Spinal cord (tissue), 10 donors: ENCODE data around the gene RGS16. TPM values are rescaled to one million over a fixed set of nuclear protein-coding genes. Genes with fewer than 3 reads are reported as not detected.

Source experiments
- DNase-seq, 6 donors: peaks; one replicate each; pipeline versions ENCODE4 v3.0.0 to v3.0.0-alpha.2; 2013 to 2015; ENCODE audit warnings: low spot score in 6 of 6, low read depth in 4 of 6
- H3K27ac ChIP-seq: one replicate; pipeline ENCODE4 v1.5.1; 2013; ENCODE audit warnings: low read depth, low read length, control low read depth
- H3K27me3 ChIP-seq: one replicate; pipeline ENCODE4 v1.6.1; 2013; ENCODE audit warnings: low read length; ENCODE audit not compliant: control insufficient read depth, insufficient read depth
- H3K36me3 ChIP-seq: one replicate; pipeline ENCODE4 v1.6.1; 2013; ENCODE audit warnings: low read length; ENCODE audit not compliant: control insufficient read depth, insufficient read depth
- H3K4me1 ChIP-seq: one replicate; pipeline ENCODE4 v1.6.1; 2013; ENCODE audit warnings: low read length; ENCODE audit not compliant: control insufficient read depth, insufficient read depth
- H3K4me3 ChIP-seq: one replicate; pipeline ENCODE4 v1.5.1; 2013; ENCODE audit warnings: low read depth, low read length, control low read depth
- H3K9me3 ChIP-seq: one replicate; pipeline ENCODE4 v1.6.1; 2013; ENCODE audit warnings: low read length; ENCODE audit not compliant: control insufficient read depth, insufficient read depth
- WGBS: methylation state at CpG from one replicate; pipeline ENCODE4 v1.1.5; 2013; ENCODE audit warnings: missing lambda C conversion rate; ENCODE audit not compliant: insufficient coverage; 5-methylcytosine and 5-hydroxymethylcytosine counted together
- polyA plus RNA-seq, 2 donors: library from polyadenylated mRNA; unstranded; fragments of 120-200 nt; gene quantifications; one replicate each; pipeline ENCODE4 v1.2.1, GENCODE V29; 2013; ENCODE audit not compliant: insufficient read length in 2 of 2
- total RNA-seq, 2 donors: library from RNA; depleted of rRNA in 1 of 2; stranded (reverse); fragments of 120-200 nt in 1 of 2; fragments of >200 nt in 1 of 2; gene quantifications; one replicate each; pipeline versions ENCODE4 v1.2.3 to v1.2.4, GENCODE V29; 2013 to 2014
- donor health status: healthy.

The RGS16 gene
- total and polyA plus RNA-seq, 4 donors: 7.4 to 18.5 (median 14.0) TPM

- 57% methylated on average over 3 of the region's 8 CpGs for WGBS
- peaks cover 34% of the 10 kb centered on the region for H3K4me1 ChIP-seq
- H3K4me3 ChIP-seq: no peak overlapping the region
- H3K36me3 ChIP-seq: no peaks in the 10 kb centered on the region
- H3K9me3 ChIP-seq: no peaks in the 10 kb centered on the region
- H3K27me3 ChIP-seq: no peaks in the 10 kb centered on the region
- no peak overlapping the region for H3K27ac ChIP-seq
- DNase-seq: peak in 1 of 6 donors; percentile 61
These were observed 7.6 kb upstream of the RGS16 start for GRCh38 chr1:182611787-182612186.

DNA sequence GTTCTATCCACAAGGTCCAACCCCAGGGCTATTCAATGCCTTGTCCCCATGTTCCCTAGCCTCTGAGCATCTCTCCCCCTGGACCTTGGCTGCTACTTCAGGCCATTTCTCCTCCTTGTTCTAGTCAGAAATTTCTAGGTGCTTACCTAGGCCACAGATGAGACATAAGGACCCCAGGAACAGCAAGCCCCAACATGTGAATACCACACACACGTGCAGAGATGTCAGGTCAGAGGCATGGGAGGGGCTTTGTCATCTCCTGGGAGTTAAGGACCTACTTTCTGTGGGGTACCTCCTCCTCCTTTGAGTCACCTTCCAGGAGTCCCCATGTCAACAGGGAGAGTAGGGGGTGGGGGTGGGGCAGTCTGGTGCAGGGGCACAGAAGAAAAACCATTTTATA, 7.1 kb upstream of the RGS16 start:
- no peak overlapping the region for H3K4me3 ChIP-seq
- peaks cover 35% of the 10 kb centered on the region for H3K4me1 ChIP-seq
- H3K36me3 ChIP-seq: no peaks in the 10 kb centered on the region
- H3K27ac ChIP-seq: no peak overlapping the region
- no peaks in the 10 kb centered on the region for H3K27me3 ChIP-seq
- WGBS: no CpG with 5 or more reads among the region's 1 CpG
- no peak for DNase-seq
- H3K9me3 ChIP-seq: no peaks in the 10 kb centered on the region

- peaks cover 30% of the 10 kb centered on the region for H3K4me1 ChIP-seq
- WGBS: 45% methylated on average over 4 of the region's 6 CpGs
These were observed 6.5 kb upstream of the RGS16 start for GRCh38 chr1:182610606-182611194.

DNA sequence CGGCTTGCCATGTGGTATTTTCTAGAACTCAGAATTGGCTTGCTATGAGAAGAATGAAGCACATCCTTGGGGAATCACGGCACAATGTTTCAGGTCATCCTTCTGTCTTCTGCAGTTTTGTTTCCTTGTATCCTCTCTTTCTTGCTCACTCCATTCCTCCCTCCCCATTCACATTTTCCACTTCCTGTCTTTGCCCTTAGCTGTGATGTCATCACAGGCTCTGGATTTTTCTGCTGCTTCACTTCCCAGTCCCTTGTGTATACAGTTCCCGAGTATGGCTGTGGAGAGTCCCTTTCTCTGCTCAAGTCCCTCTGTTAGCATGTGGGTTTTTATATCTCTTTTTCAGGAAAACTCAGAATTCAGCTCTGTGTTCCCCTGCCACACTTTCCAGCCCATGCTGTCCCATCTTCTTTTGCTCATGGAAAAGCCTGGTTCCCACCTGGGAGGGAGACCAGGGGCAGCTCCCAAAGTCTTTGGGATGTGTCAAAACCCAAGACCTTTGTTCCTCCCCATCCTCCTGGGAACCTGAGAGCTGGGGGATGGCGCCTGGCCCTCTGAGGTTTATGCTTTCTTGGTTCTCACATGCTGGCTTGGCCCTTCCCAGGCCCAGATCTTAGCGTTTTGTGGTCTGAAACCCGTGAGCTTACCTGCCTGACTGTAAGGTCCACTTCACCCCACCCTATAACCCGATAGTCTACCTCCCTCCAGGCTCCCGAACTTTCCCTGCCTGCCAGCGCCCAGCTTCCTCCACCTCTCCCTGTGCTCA, 4.8 kb upstream of the RGS16 start:
- 93% methylated on average over 8 of the region's 9 CpGs for WGBS
- no peak for DNase-seq
- H3K4me1 ChIP-seq: peaks cover 20% of the 10 kb centered on the region

More at GRCh38 chr1:182610606-182611194, 6.5 kb upstream of the RGS16 start:
- no peaks in the 10 kb centered on the region for H3K27me3 ChIP-seq
- no peak overlapping the region for H3K27ac ChIP-seq
- peak in 2 of 6 donors; percentile 64 to 67 for DNase-seq
- H3K4me3 ChIP-seq: no peak overlapping the region
- H3K9me3 ChIP-seq: no peaks in the 10 kb centered on the region
- H3K36me3 ChIP-seq: no peaks in the 10 kb centered on the region

DNA sequence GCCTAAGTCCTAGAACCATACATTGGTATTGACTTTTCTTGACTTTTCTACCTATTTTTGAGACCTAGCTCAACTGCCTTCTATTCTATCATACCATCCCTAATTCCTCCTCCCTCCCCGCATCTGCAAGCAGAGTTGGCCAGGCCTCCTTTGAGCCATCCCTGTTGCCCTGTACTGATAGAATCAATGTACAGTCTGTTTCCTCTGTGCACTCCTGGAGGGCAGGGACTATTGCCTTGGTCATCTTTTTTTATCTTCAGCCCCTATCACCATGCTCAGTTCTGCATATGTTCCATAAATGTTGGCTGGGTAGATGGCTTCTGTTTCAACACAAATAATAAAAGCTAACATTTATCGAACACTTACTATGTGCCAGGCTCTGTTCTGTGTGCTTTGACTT, 4.0 kb upstream of the RGS16 start:
- no peak overlapping the region for H3K4me3 ChIP-seq
- H3K4me1 ChIP-seq: peaks cover 24% of the 10 kb centered on the region
- no peak overlapping the region for H3K27ac ChIP-seq
- no CpG with 5 or more reads among the region's 2 CpGs for WGBS
- H3K36me3 ChIP-seq: no peaks in the 10 kb centered on the region
- H3K9me3 ChIP-seq: no peaks in the 10 kb centered on the region
- no peaks in the 10 kb centered on the region for H3K27me3 ChIP-seq
- no peak for DNase-seq

More for the DNA sequence above, 4.8 kb upstream of the RGS16 start:
- H3K4me3 ChIP-seq: no peak overlapping the region
- H3K36me3 ChIP-seq: no peaks in the 10 kb centered on the region
- no peaks in the 10 kb centered on the region for H3K27me3 ChIP-seq
- no peaks in the 10 kb centered on the region for H3K9me3 ChIP-seq
- H3K27ac ChIP-seq: no peak overlapping the region

DNA sequence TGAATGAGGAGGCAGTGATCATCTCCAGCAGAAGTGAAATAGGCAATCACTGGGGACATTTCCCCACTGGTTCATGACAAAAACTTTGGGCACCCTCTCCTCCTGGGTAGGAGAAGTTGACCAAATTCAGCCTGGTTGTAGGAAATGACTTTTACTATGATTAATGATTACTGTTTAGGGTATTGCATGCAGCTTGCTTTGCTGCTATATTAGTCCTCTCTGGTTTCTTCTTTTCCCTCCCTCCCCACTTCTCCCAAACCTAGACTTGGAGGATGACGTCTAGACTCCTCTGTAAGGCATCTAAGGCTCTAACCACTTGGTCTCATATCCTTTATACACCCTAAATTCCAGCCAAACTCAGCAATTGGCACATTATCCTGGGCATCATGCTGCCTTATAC, 3.4 kb upstream of the RGS16 start:
- WGBS: 73% methylated on average over 1 of the region's 1 CpG
- Histone ChIP-seq H3K4me1 (peaks cover 30% of the 10 kb centered on the region), H3K36me3 (no peaks in the 10 kb centered on the region), H3K9me3 (no peaks in the 10 kb centered on the region), H3K4me3 (no peak overlapping the region), H3K27ac (no peak overlapping the region), H3K27me3 (no peaks in the 10 kb centered on the region)
- no peak for DNase-seq

DNA sequence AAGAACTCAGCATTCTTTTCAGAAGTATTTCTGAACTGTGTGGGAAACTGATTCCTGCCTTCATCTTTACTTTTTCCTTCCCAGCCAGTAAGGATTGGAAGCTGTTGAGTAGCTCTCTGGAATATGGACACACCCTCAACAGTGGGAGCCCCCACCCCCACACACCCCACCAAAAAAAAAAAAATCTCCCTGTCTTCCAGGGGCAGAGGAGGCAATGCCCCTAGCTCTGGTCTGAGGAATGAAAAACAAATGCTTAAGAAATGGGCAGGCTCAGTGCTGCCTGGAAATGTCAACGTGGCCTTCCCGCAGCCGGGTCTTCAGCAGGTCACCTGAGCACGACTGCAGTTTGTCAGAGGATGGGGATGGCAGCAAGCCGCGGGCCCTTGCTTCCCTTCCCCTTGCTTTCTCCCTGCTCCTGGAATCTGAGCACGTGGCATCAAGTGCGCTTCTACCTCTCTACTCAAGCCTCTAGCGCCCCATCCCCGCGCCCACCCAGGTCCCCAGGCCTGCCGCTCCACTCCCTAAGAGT, 479 bp downstream of the RGS16 start:
- Histone ChIP-seq H3K9me3 (no peaks in the 10 kb centered on the region), H3K4me3 (peak overlapping the region; percentile 70), H3K27ac (no peak overlapping the region), H3K4me1 (peaks cover 51% of the 10 kb centered on the region), H3K27me3 (no peaks in the 10 kb centered on the region), H3K36me3 (peaks cover 22% of the 10 kb centered on the region)
- DNase-seq: no peak
- WGBS: 0% methylated on average over 11 of the region's 12 CpGs

GRCh38 chr1:182602935-182603645, 1.1 kb downstream of the RGS16 start:
- no peaks in the 10 kb centered on the region for H3K9me3 ChIP-seq
- DNase-seq: peak in 1 of 6 donors; percentile 15
- peaks cover 51% of the 10 kb centered on the region for H3K4me1 ChIP-seq
- peak overlapping the region; percentile 38 for H3K27ac ChIP-seq
- H3K4me3 ChIP-seq: peak overlapping the region; percentile 70
- WGBS: 55% methylated on average over 6 of the region's 10 CpGs
- peaks cover 22% of the 10 kb centered on the region for H3K36me3 ChIP-seq
- no peaks in the 10 kb centered on the region for H3K27me3 ChIP-seq

DNA sequence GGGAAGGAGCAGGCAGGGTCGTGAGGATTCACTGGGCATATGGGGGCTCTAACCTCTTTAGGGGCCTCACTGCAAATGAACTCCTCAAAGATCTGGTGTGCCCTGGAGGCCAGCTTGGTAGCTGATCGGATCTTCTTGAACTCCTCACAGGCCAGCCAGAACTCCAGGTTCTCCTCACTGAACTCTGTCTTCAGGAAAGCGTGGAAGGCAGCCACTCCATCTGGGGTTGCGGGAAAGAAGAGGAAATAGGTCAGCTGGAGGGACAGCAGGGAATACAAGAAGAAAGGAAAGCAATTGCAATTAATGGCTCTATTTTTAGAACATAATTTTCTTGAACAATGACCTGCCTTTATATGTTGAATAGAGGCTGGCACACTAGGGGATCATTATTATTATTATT, 2.3 kb downstream of the RGS16 start:
- H3K27ac ChIP-seq: no peak overlapping the region

More for the DNA sequence above, 2.3 kb downstream of the RGS16 start:
- Histone ChIP-seq H3K4me3 (no peak overlapping the region), H3K27me3 (no peaks in the 10 kb centered on the region), H3K4me1 (peaks cover 51% of the 10 kb centered on the region), H3K36me3 (peaks cover 22% of the 10 kb centered on the region), H3K9me3 (no peaks in the 10 kb centered on the region)
- peak in 1 of 6 donors; percentile 32 for DNase-seq
- WGBS: 80% methylated on average over 3 of the region's 4 CpGs
